Measurements from ENCODE around the gene SIRT5.

GRCh38 chr6:13534536-13534935, 39.9 kb upstream of the SIRT5 start:
- no peak for TF ChIP-seq REST (IDR thresholded peaks at IDR 0.05; ENCODE audit: insufficient read depth in 1 of 2, low read depth in 2 of 2, low read length in 2 of 2)
- no peak for TF ChIP-seq POLR2AphosphoS5 (IDR thresholded peaks at IDR 0.05; ENCODE audit: low read depth, low read length)
- no peak for TF ChIP-seq SIN3A (IDR thresholded peaks at IDR 0.05; ENCODE audit: borderline replicate concordance, insufficient read depth, low read length)
- TF ChIP-seq TAF1 (IDR thresholded peaks at IDR 0.05; ENCODE audit: borderline replicate concordance, insufficient read depth, low read length), result no peak
- no peak for TF ChIP-seq FOXP2 (optimal IDR thresholded peaks at IDR 0.05; ENCODE audit: borderline replicate concordance, extremely low read depth, extremely low read length, insufficient read depth)
